NK-92 (cell line): ENCODE results near the gene CCNJL.
"Not testable (repeated sequence)": the region's sequence is repeated elsewhere in the genome, so short reads cannot be mapped to it uniquely, and the experiment has no call there.

Source experiments
- DNase-seq: peaks from one replicate; lab custom pipeline; 2025; ENCODE audit not compliant: unreplicated experiment; lab: John Stamatoyannopoulos, UW

Gene CCNJL, protein sequence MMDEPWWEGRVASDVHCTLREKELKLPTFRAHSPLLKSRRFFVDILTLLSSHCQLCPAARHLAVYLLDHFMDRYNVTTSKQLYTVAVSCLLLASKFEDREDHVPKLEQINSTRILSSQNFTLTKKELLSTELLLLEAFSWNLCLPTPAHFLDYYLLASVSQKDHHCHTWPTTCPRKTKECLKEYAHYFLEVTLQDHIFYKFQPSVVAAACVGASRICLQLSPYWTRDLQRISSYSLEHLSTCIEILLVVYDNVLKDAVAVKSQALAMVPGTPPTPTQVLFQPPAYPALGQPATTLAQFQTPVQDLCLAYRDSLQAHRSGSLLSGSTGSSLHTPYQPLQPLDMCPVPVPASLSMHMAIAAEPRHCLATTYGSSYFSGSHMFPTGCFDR

DNA sequence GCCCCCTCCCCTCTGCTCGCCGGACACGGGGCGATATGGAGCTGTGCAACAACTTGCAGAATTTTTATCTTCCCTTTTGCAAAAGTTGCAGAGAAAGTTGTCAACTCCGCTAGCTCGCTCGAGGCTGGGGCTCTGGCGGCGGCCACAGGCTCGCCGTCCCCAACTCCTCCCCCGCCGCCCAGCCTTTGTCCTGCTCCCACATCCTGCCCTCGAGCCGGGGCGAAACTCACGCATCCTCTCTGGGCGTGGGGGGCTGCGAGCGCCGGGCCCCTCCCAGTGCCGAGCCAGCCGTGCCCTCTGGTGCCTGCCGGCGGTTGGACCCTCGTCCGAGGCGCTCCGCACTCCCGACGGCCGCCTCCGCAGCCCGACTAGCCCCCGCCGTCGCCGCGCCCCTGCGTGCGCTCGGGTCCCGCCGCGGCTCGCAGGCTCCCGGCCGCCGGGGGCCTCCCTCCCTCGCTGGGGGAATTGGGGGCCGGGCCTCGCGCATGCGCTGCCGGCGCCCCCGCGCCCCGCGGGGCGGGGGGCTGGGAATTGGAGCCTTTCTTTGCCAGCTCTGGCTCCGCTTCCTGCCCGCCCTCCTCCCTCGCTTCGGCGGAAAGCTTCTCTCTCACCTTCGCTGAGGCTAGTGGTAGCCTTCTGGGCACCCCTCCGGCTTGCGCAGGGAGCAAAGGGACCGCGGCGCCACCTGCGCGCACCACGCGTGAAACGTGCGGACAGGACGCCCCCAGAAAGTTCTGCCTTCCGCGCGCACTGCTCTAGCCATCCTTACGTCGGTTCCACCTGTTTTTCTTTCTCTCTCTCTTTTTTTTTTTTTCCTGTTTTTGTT, at the start of gene CCNJL:
TSS of gene CCNJL (minus strand) at position 431 of the 826 bp plus-strand sequence. CDS start 641 bp downstream, outside the sequence.
- DNase-seq = no peak

DNA sequence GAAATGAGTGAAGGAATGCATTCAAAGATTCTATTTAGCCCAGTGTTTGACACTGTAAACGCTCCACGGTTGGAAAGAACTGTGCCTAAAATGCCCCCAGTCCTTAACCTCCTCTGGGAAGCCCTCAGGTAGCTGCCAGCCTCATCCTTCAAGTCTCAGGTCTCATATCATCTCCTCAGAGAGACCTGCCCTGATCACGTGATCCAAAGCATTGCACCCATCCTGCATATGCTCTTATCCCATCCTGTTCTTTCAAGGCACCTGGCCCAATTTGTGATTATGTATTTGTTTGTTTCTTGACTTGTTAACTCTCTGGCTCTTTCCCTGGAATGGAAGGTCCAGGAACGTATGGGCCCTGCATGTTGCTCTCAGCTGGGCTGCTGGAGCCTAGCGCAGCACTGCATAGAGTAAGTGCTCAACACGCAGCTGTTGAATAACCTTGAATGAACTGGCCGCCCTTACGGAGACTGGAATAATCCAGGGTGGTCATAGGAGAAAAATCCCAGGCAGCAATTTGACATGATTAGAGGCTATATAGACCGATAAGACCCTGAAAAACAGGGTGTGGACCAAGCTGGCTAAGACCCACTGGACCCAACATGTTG, 49.4 kb upstream of the CCNJL start:
- no peak for DNase-seq

DNA sequence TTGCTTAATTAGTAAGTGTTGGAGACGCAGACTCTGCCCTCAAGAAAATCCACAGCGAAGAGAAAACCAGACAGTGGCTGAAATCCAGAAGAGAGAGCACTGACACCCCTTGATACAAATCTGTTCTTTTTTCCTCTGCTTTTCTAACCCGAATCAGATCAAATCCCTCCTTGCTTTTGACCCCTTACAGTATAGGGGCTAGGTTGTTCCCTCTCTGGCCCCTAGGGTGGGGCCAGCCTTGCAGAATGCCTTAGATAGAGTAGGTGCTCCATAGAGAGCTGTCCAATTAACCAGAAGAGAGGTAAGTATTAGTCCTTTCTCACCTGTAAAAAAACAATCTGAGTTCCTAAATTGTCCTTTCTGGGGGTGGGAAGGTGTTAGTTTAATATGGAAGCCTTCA, 47.9 kb upstream of the CCNJL start:
- no peak for DNase-seq

DNA sequence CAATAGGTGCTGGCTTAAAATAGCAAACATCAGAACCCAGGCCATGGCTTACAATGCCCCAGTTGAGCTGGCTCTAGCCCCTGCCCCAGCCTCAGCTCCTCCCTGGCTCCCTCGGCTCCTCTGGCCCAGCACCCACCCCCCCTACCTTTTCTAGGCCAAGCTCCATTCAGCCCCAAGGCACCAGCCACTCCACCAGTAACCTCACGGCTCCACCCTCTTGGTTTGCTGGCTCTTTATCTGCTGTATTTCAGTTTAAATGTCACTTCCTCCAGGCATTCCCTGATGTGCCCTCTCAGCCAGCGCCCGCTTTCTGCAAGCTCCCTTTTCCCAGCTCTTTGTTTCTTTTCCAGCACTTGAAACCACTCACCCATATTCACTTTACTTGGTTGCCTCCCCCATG, 47.5 kb upstream of the CCNJL start:
- no peak for DNase-seq

DNA sequence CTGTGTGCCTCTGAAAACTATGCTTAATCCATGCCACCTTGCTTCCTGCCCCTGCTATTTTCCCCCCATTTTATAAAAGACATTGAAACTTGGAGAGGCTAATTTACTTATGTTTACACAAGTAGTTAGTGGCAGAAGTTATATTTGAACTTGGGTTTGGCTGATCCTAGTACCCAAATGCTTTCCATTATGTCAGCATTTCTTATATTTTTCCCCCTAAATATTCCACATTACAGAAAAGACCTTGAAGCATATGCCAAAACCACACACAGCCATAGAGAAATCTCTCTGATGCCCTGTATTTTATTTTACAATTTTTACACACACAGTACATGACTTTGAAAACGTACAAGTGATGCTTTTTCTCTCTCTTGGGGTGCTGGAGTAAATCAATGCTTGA, 46.9 kb upstream of the CCNJL start:
- no peak for DNase-seq

DNA sequence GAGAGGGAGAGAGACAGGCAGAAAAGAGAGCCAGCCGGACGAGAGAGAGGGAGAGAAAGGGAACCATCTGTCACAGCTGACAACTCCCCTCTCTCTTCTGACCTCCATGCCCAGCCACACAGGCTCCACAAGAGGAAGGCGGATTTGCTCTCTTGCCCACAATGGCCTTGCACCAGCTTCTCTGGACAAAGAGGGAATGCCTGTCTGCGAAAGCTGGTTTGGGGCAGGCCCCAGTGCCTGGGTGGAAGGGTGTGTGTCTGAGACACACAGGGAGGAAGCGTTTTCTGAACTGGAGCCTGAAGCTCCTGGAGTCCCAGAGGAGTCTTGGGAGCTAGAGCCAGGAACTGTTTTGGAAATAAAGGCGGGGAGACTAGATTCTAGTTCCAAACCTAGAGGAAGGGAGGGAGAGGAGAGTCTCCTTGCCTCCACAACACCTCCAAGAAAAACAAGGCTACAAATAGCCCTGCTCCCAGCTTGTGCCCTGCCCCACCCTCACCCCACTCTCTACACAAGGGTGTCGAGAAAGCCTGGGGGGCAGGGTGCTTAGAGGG, 45.6 kb upstream of the CCNJL start:
- DNase-seq = no peak

DNA sequence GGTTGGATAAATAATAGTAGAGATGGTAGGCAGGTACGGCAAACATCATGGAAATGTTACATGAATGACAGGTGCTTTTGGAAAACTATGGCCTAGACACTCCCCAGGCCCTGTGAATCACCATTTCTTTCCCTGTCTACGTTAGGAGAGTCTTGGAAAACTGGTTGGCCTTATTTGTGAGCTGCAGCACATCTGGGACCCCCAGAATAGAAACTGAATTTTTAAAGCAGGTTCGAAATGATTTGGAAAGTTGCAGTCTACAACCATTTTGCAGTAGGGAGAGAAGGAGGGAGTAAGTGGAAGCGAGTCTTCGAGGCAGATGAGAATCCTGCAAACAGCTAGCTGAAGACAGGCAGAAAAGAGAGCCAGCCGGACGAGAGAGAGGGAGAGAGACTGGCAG, 45.0 kb upstream of the CCNJL start:
- no peak for DNase-seq

DNA sequence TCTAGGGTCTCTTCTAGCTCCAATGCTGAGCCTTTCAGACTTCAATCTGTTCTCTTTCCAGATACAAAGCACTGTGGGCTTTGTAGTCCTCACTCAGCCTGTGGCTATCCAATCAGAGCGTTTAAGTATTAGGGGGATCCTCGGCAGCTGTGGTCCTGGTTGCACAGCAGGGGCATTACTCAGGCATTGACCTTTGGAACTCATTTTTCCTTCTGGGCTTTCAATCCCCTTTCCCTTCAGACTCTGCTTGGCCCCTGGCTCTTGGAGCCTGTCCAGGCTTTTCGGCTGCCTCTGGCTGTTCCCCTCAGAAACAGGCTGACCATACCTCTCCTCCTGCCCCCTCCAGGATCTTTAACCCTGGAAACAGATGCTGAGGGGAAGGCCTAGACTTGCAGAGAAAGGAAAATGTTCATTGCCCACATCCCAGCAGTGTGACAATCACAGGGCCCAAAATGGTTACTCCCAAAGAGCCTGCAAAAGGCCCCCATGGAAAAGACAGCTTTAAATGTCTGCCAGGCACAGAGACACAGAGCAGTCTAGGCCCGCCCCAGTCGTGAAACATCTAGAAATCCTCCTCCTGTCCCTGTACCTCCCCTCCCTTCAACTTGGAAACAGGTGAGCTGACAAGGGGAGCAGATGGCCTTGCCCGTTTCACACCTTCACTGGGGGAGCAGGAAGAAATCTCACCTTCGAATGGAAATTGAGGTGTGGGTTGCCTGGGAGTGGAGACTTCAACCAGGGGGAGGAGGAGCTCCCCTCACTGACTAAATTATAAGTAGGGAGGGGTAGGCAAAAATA, 44.4 kb upstream of the CCNJL start:
- no peak for DNase-seq

DNA sequence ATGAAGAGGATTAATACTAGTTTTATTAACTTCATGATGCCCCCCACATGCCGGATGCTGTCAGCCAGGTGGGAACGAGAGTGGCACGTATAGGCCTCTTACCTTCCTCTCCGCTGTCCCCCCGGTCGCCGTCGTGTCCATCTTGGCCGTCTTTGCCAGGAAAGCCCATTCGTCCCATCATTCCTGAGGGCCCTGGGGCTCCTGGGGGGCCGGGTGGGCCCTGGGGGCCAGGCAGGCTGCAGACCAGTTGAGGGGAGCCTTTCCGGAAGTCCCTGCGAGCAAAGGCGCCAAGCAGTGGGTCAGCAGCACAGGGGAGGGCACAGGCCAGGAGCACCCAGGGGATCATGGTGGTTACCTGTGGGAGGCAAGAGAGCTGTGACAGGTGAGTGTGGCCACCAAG, 42.3 kb upstream of the CCNJL start:
- DNase-seq = no peak

DNA sequence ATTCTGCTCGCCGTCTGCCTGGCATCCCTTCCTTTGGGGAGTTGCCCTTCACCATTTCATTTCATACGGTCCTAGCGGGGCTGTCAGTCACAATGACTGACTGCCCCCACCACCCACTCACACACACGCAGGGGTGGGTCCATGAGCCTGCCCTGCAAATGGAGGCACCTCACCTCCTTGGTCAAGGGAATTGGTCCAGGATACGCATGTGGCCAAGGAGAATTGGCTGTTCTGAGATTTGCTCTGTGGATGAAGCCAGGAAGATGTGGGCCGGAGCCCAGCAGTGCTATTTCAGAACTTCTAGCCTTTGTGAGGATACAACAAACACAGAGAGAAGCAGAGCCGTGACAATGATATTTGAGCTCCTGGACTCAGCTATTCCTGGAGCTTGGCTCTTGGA, 41.0 kb upstream of the CCNJL start:
- no peak for DNase-seq

DNA sequence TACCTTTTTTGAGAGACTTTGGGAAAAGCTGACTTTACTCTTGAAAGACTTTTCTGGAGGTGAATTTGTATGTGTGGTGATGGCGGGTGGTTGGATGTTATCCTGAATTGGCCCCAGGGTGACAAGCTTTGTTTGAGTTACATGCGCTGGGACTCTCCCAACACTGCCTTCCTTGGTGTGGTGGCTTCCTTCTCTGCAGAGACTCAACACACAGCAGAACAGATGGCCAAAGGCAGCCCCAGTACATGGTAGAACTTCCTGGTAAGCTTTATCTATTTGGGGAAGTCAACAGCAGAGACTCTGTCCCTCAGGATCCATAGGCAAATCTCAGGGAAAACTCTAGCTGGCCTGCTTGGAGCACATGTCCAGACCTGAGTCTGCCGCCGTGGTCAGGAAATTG, 39.9 kb upstream of the CCNJL start:
- no peak for DNase-seq

DNA sequence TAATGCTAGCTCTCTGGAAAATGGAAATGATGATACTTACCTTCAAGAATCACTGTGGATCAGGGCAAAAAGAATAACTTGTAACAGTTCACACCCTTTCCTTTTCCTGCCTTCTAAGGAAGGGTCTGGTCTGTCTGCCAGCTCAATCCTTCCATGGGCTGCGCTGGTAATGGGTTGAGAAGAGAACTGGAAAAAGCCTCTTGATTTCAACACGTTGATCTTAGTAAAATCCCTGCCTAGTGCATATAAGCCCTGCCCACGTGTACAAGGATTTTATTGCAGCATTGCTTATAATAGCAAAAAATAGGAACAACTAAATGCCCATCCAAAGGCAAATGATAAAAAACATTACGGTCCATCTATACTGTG, 37.6 kb upstream of the CCNJL start:
- no peak for DNase-seq

DNA sequence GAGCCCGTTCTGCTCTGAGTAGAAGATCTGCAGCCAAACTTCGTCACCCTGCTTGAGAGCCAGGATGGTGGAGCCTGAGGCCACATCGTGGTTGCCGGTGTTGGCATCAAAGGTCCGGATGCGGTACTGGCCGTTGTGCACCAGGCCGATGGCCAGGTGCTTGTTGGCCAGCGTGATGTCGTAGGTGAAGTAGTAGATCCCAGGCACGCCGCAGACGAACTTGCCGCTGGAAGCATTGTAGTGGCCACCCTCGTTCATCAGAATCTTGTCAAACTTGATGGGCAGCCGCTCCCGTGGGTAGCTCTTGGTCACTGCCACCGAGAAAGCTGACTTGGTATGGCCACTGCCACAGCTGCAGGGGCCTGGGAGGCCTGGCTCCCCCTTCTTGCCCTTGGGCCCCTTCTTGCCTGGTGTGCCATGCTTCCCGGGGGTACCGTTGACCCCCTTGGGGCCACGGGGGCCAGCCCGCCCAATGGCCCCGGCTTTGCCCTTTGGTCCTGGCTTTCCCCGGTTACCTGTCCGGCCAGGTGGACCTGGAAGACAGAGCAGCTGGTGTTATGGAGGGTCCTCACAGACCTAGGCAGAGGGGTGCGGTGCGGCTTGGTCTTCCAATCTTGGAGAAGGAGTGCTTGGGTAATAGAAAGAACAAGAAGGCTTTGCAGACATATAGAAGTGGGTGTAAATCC, 37.0 kb upstream of the CCNJL start:
- no peak for DNase-seq

DNA sequence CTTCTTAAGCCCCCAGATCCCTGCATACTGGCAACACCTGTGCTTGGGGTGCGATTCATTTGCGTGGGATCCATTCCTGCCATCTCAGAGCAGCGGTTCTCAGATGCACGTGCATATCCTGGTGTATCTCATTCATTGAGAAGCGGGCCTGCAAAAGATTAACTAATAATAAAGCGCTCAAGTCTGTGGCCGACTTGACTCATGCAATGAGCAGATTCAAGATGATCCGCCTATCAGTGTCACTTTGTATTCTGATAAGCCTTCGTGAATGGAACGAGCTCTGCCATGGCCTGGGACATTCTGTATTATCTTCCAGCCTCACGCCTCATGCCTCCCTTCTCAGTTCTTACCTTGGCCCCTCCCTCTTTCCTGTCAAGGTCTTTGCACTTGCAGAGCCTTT, 35.7 kb upstream of the CCNJL start:
- DNase-seq = no peak

DNA sequence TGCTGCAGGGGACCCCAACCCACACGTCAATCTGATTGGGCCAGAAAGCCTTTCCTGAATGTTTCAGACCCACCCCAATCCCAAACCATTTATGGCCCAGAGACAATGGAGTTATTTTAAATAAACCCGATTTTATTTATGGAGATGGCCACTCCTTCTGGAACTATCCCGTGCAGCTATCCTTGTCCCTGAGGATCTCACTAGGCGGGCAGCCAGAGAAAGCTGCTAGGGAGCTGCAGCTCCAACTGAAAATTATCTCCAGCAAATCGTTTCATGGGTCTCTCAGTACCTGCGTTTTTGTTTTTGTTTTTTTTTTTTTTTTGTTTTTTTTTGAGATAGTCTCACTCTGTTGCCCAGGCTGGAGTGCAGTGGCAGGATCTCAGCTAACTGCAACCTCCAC, 35.1 kb upstream of the CCNJL start:
- no peak for DNase-seq

DNA sequence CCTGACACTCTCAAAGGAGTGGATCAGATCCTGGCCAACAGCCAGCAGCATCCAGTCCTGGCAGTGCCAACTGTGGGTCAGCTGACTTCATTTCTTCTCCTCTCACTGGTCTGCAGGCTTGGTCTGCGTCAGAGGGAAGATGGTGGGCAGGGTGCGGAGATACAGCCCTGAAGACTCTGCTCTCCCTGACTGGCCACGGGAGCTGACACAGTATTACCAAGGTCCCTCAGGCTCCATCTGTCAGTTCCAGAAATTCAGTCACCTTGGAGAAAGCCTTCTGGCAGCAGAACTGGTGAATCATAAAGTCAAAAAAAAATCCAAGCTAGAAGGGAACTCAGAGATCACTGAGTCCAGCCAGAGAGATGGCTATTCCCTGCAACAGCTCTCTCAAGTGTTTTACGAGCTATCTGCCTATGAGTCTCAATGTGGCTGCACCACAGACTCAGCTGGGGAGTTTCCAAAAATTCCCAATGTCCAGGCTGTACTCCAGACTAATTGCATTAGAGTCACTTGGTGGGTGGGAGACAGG, 30.1 kb upstream of the CCNJL start:
- DNase-seq = no peak

DNA sequence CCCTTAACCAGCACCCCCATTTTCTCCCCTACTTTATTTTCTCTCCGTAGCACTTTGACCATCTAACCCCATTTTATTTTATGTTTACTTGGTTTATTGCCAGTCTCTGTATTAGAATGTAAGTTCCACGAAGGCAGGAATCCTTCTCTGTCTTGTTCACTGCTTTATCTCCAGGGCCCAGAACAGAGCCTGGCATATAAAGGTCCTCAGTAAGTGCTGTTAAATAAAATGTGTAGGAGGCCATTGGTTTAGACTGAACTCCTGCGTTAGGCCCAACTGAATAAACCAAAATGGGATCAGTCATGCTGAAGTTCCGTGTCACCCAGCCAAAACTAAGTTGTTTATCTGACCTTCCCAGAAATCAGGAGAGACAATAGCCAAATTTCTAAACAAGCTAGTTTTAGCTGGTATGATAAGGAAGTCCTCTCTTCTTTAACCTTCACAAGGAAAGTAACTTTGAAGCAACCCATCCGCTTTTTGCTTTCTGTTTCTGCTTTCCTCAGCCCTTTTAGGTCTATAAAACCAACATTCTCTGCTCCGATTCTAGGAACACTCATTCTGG, 29.0 kb upstream of the CCNJL start:
- no peak for DNase-seq

DNA sequence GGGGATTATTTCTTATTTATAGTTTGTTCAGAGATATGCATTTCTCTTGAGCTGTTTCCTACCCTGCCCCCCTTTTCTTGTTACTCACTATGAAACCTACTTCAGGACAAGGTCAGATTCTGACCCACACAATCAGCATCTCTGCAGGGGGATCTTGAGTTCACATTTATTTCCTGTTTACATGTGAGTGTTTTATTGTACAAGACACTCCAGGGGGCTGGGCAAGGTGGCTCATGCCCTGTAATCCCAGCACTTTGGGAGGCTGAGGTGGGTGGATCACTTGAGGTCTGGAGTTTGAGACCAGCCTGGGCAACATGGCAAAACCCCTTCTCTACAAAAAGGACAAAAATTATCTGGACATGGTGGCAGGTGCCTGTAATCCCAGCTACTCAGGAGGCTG, 28.1 kb upstream of the CCNJL start:
- DNase-seq = not testable (repeated sequence)

DNA sequence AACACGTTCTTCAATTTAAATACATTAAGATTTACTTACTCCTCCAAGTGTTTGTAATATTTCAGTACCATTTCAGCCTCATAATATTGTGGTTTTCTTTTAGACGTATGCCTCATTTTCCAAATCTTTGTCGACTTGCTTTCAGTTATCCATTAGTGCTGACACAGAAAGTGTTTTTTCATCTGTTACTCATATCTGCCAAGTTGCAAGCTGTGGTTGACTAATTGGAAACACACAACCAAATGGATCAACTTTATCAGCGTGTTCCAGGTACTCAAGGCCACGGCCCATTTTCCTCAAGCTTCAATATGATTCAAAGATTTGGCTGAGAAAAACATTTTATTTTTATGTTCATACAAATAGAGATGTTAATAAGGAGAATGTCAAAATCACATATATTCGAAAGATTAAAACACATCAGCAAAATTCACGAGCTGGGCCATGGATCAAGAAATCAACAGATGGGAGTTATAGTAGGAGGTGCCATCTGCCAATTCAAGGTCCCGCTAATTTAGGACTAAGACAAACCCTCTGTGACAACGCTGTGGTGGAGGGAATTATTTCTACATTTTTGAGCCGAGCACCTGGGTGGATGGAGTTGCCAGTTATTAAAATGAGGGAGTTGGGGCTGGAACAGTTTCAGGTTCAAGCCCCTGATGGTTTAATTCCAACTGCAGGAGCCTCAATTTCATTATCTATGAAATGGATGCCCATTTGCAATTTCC, 27.2 kb upstream of the CCNJL start:
- no peak for DNase-seq
